ENCODE measurements around the gene MAGEH1.
A peak's percentile ranks its signal among the peaks of the same experiment; 100 is the strongest.

MAGEH1 gene

DNA sequence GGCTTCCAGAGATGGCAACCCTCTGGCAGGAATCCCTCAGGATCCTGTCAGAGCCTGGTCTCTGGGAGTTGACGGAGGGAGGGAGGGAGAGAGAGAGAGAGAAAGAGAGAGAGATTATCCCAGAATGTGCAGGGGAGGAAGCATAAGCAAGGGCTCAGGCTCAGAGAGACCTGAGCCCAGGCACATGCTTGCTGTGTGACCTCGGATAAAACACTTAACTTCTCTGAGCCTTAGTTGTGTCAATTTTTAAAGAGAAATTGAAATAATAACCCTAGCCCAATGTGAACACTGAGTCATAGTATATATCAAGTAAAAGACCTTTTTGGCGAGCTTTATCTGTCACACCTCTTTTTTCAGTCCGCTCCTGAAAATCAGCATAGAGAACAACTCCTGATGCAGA, 38.2 kb downstream of the MAGEH1 start:
- peak overlapping the region; percentile 96 for H3K27ac ChIP-seq (ENCODE audit: low read length)
- H3K4me3 ChIP-seq (ENCODE audit: low read length in 2 of 2), result peak overlapping the region; percentile 78 to 81
- peaks cover 0 to 13% of the 10 kb centered on the region in 2 donors for H3K27me3 ChIP-seq (ENCODE audit: control insufficient read depth in 1 of 2, insufficient read depth in 2 of 2, low read length in 2 of 2)
- peak overlapping the region; percentile 91 to 93 for H3K9ac ChIP-seq (ENCODE audit: low read length in 2 of 2)
- no peaks in the 10 kb centered on the region for H3K36me3 ChIP-seq (ENCODE audit: control insufficient read depth in 2 of 2, insufficient read depth in 2 of 2, low read length in 2 of 2)
- H3K4me1 ChIP-seq (ENCODE audit: control insufficient read depth, insufficient read depth, low read length), result peaks cover 13% of the 10 kb centered on the region
- no peaks in the 10 kb centered on the region for H3K9me3 ChIP-seq (ENCODE audit: control insufficient read depth in 2 of 2, low read length in 2 of 2)

DNA sequence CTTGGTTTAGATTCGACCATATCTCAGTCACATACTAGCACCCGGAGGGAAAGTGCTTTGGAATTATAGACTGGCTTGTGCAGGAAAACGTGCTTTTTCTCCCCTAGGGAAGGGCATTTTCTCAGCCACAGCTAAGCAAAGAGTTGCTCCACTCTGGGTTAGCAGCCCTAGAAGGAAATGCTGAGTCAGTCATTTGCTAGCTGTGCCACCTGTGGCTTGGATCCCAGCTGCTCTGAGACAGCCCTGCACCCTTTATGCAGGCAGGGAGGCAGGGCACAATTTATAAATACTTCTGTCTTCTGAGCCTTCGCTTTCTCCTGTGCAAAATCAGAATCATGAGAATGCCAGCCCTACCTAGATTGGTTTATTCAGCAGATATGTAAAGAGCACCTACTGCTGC, 39.0 kb downstream of the MAGEH1 start:
- H3K27me3 ChIP-seq (ENCODE audit: control insufficient read depth in 1 of 2, insufficient read depth in 2 of 2, low read length in 2 of 2), result peaks cover 0 to 13% of the 10 kb centered on the region in 2 donors
- H3K9me3 ChIP-seq (ENCODE audit: control insufficient read depth in 2 of 2, low read length in 2 of 2), result no peaks in the 10 kb centered on the region
- H3K27ac ChIP-seq (ENCODE audit: low read length), result peak overlapping the region; percentile 96
- no peak overlapping the region for H3K4me3 ChIP-seq (ENCODE audit: low read length in 2 of 2)
- H3K36me3 ChIP-seq (ENCODE audit: control insufficient read depth in 2 of 2, insufficient read depth in 2 of 2, low read length in 2 of 2), result no peaks in the 10 kb centered on the region
- peaks cover 13% of the 10 kb centered on the region for H3K4me1 ChIP-seq (ENCODE audit: control insufficient read depth, insufficient read depth, low read length)
- no peak overlapping the region for H3K9ac ChIP-seq (ENCODE audit: low read length in 2 of 2)
